Thyroid gland (tissue), 4 donors: ENCODE measurements around the gene DNPH1. TPM values are rescaled to one million over a fixed set of nuclear protein-coding genes. Genes with fewer than 3 reads are reported as not detected.

ENCODE experiments used
- DNase-seq, 2 donors: peaks; one replicate each; pipeline ENCODE4 v3.0.0-alpha.2; 2019
- H3K27ac ChIP-seq, 3 donors: fragments of 200-600 bp; sonication (generic); 1 replicate in 2 of 3; 2 replicates in 1 of 3; pipeline ENCODE4 v1.5.1; 2016 to 2019; ENCODE audit warnings: mild to moderate bottlenecking in 1 of 3, moderate library complexity in 1 of 3
- H3K27me3 ChIP-seq: fragments of 200-600 bp; sonication (generic); one replicate; pipeline ENCODE4 v1.5.1; 2019
- H3K36me3 ChIP-seq, 2 donors: fragments of 200-600 bp; sonication (generic); one replicate each; pipeline ENCODE4 v1.5.1; 2016 to 2019
- H3K4me1 ChIP-seq, 2 donors: fragments of 200-600 bp; sonication (generic); one replicate each; pipeline ENCODE4 v1.5.1; 2017 to 2019
- H3K4me3 ChIP-seq, 3 donors: fragments of 200-600 bp; sonication (generic); replicated peaks in 1 of 3; 1 replicate in 2 of 3; 2 replicates in 1 of 3; pipeline ENCODE4 v1.5.1; 2016; ENCODE audit warnings: mild to moderate bottlenecking in 1 of 3
- H3K9me3 ChIP-seq: fragments of 200-600 bp; sonication (generic); one replicate; pipeline ENCODE4 v1.5.1; 2017
- CTCF ChIP-seq, 6 experiments: fragments of 200-600 bp in 3 of 6; fragments of 450-650 bp in 3 of 6; sonication (generic) in 3 of 6; IDR thresholded peaks; one replicate each; pipeline ENCODE4 v1.5.1; 2016 to 2019; ENCODE audit warnings: antibody characterized with exemption in 6 of 6, mild to moderate bottlenecking in 2 of 6, inconsistent platforms in 1 of 6, moderate library complexity in 1 of 6
- POLR2A ChIP-seq, 2 donors: fragments of 450-650 bp; IDR thresholded peaks; one replicate each; pipeline ENCODE4 v1.6.1; 2017; ENCODE audit warnings: antibody characterized with exemption in 2 of 2, mild to moderate bottlenecking in 2 of 2, moderate library complexity in 1 of 2
- WGBS, 2 donors: methylation state at CpG; one replicate each; pipeline ENCODE4 v1.1.5; 2017; 5-methylcytosine and 5-hydroxymethylcytosine counted together
- intact Hi-C: fragments of 100-400 bp; cut with DNase I; formaldehyde crosslinking; loops from one replicate; pipeline ENCODE4 v1.15.1; 2023
- total RNA-seq, 4 donors: library from RNA; depleted of rRNA; stranded (reverse); fragments of >200 nt; gene quantifications; one replicate each; pipeline ENCODE4 v1.2.3, GENCODE V29; 2016

DNPH1 gene
- total RNA-seq, 4 donors from 2014 or later: 33.1 to 122 (median 84.1) TPM

- intact Hi-C loops: no loop called here
- Histone ChIP-seq H3K9me3 (no peaks in the 10 kb centered on the region), H3K4me1 (peaks cover 0 to 12% of the 10 kb centered on the region in 2 donors), H3K27me3 (peaks cover 3% of the 10 kb centered on the region), H3K27ac (no peak overlapping the region), H3K36me3 (no peaks in the 10 kb centered on the region), H3K4me3 (no peak overlapping the region)
- no peak for DNase-seq
- TF ChIP-seq POLR2A (IDR thresholded peaks at IDR 0.05) (no peak), CTCF (IDR thresholded peaks at IDR 0.05) (no peak)
These were observed 19.5 kb upstream of the DNPH1 start for GRCh38 chr6:43248791-43249190.

- no peaks in the 10 kb centered on the region for H3K9me3 ChIP-seq
- no peaks in the 10 kb centered on the region for H3K36me3 ChIP-seq
- H3K4me3 ChIP-seq: no peak overlapping the region
- H3K27ac ChIP-seq: no peak overlapping the region
- no peak for DNase-seq
- no peak for TF ChIP-seq CTCF (IDR thresholded peaks at IDR 0.05)
- TF ChIP-seq POLR2A (IDR thresholded peaks at IDR 0.05): no peak
- intact Hi-C loops: no loop called here
- peaks cover 0 to 12% of the 10 kb centered on the region in 2 donors for H3K4me1 ChIP-seq
- WGBS, 2 donors: 62 to 76% methylated on average over 3 of the region's 3 CpGs
- peaks cover 3% of the 10 kb centered on the region for H3K27me3 ChIP-seq
These were observed 18.8 kb upstream of the DNPH1 start for GRCh38 chr6:43248101-43248500.

GRCh38 chr6:43247114-43247999 is 18.1 kb upstream of the DNPH1 start:
- intact Hi-C loops: no loop called here
- H3K27ac ChIP-seq: no peak overlapping the region
- peak; percentile 76 to 77 for DNase-seq
- 2 to 6% methylated on average over 34 to 46 of the region's 46 CpGs for WGBS, 2 donors
- peaks cover 3% of the 10 kb centered on the region for H3K27me3 ChIP-seq
- TF ChIP-seq POLR2A (IDR thresholded peaks at IDR 0.05) (no peak), CTCF (IDR thresholded peaks at IDR 0.05) (peak in 1 of 6 experiments; percentile 25)
- H3K36me3 ChIP-seq: no peaks in the 10 kb centered on the region
- H3K9me3 ChIP-seq: no peaks in the 10 kb centered on the region
- peaks cover 0 to 12% of the 10 kb centered on the region in 2 donors for H3K4me1 ChIP-seq
- H3K4me3 ChIP-seq: peak overlapping the region; percentile 0 to 59 (median 23)

GRCh38 chr6:43246301-43247113 is 17.2 kb upstream of the DNPH1 start:
- H3K4me1 ChIP-seq: peaks cover 0 to 12% of the 10 kb centered on the region in 2 donors
- TF ChIP-seq POLR2A (IDR thresholded peaks at IDR 0.05): no peak
- TF ChIP-seq CTCF (IDR thresholded peaks at IDR 0.05): no peak
- H3K36me3 ChIP-seq: no peaks in the 10 kb centered on the region
- H3K4me3 ChIP-seq: peak overlapping the region in 2 of 3 donors; percentile 23 to 59
- no peak overlapping the region for H3K27ac ChIP-seq
- intact Hi-C loops: no loop called here
- no peaks in the 10 kb centered on the region for H3K9me3 ChIP-seq
- peaks cover 7% of the 10 kb centered on the region for H3K27me3 ChIP-seq
- 11 to 17% methylated on average over 18 to 20 of the region's 27 CpGs for WGBS, 2 donors
- peak; percentile 52 to 66 for DNase-seq
